Glutamatergic neuron (in vitro differentiated cells): Measurements from ENCODE around the gene AP3B2. TPM values are rescaled to one million over a fixed set of nuclear protein-coding genes. Genes with fewer than 3 reads are reported as not detected.

Experiments
- DNase-seq: peaks from one replicate; pipeline ENCODE4 v3.0.0; 2022
- H3K27ac Mint-ChIP-seq: one replicate; pipeline ENCODE4 v1.8.0; 2020; ENCODE audit warnings: mild to moderate bottlenecking, mixed read lengths, inconsistent platforms; ENCODE audit not compliant: unreplicated experiment
- H3K27me3 Mint-ChIP-seq: one replicate; pipeline ENCODE4 v1.8.0; 2020; ENCODE audit warnings: mild to moderate bottlenecking, moderate library complexity, mixed read lengths, inconsistent platforms; ENCODE audit not compliant: unreplicated experiment
- H3K36me3 Mint-ChIP-seq: one replicate; pipeline ENCODE4 v1.8.0; 2020; ENCODE audit warnings: mild to moderate bottlenecking, mixed read lengths, inconsistent platforms; ENCODE audit not compliant: unreplicated experiment
- H3K4me1 Mint-ChIP-seq: one replicate; pipeline ENCODE4 v1.8.0; 2020; ENCODE audit warnings: mild to moderate bottlenecking, low read depth, mixed read lengths, inconsistent platforms; ENCODE audit not compliant: unreplicated experiment
- H3K4me3 Mint-ChIP-seq: one replicate; pipeline ENCODE4 v1.8.0; 2020; ENCODE audit warnings: mild to moderate bottlenecking, mixed read lengths, inconsistent platforms; ENCODE audit not compliant: unreplicated experiment
- H3K9me3 Mint-ChIP-seq: one replicate; pipeline ENCODE4 v1.8.0; 2020; ENCODE audit warnings: mild to moderate bottlenecking, moderate library complexity, mixed read lengths, inconsistent platforms; ENCODE audit not compliant: unreplicated experiment
- total RNA-seq: library from RNA; stranded (reverse); fragmentation: NEBNext Ultra II Directional; extraction: Animal tissue kit (Norgen Biotek cat#: 25700); gene quantifications from one replicate; pipeline ENCODE4 v1.2.1, GENCODE V29; 2021; ENCODE audit not compliant: unreplicated experiment
- TF ChIP-seq, protein P1 (sequence below): fragments of 200-600 bp; sonication (generic); IDR thresholded peaks from one replicate; pipeline ENCODE4 v1.5.0; 2021; ENCODE audit not compliant: partially characterized antibody, unreplicated experiment

Gene AP3B2
- total RNA-seq, 1 donor from 2014 or later = 218 TPM

DNA sequence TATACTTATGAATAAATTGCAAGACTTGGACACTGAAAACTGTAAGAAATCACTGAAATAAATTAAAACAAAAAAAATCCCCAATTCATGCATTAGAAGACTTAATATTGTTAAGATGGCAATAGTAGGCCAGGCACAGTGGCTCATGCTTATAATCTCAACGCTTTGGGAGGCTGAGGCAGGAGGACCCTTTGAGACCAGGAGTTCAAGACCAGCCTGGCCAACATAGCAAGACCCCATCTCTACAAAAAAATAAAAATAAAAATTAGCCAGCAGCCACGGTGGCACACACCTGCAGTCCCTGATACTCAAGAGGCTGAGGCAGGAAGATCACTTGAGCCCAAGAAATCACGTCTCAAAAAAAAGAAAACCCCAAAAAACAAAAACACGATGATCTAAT is 98.3 kb downstream of the AP3B2 start:
- no peaks in the 10 kb centered on the region for H3K4me1 Mint-ChIP-seq
- peaks cover 2% of the 10 kb centered on the region for H3K9me3 Mint-ChIP-seq
- no peak for DNase-seq
- TF ChIP-seq, protein P1, sequence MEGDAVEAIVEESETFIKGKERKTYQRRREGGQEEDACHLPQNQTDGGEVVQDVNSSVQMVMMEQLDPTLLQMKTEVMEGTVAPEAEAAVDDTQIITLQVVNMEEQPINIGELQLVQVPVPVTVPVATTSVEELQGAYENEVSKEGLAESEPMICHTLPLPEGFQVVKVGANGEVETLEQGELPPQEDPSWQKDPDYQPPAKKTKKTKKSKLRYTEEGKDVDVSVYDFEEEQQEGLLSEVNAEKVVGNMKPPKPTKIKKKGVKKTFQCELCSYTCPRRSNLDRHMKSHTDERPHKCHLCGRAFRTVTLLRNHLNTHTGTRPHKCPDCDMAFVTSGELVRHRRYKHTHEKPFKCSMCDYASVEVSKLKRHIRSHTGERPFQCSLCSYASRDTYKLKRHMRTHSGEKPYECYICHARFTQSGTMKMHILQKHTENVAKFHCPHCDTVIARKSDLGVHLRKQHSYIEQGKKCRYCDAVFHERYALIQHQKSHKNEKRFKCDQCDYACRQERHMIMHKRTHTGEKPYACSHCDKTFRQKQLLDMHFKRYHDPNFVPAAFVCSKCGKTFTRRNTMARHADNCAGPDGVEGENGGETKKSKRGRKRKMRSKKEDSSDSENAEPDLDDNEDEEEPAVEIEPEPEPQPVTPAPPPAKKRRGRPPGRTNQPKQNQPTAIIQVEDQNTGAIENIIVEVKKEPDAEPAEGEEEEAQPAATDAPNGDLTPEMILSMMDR = no peak
- H3K36me3 Mint-ChIP-seq = no peaks in the 10 kb centered on the region
- no peak overlapping the region for H3K27ac Mint-ChIP-seq
- peaks cover 2% of the 10 kb centered on the region for H3K27me3 Mint-ChIP-seq
- no peak overlapping the region for H3K4me3 Mint-ChIP-seq

Other genes with a start within 250 kb of the AP3B2 start
- 874 TPM for gene RPS17, start 169.4 kb downstream of the AP3B2 start, total RNA-seq
- 15.2 TPM for gene CPEB1, start 62.5 kb downstream of the AP3B2 start, total RNA-seq
- gene FSD2, start 96.2 kb upstream of the AP3B2 start, total RNA-seq = not detected
- gene WHAMM, start 99.8 kb upstream of the AP3B2 start, total RNA-seq = 4.2 TPM
- gene HOMER2, start 242.8 kb upstream of the AP3B2 start, total RNA-seq = 32.6 TPM